Ishikawa (cell line): Measurements from ENCODE around the gene OR1A1.

Experiments used
- CEBPB ChIP-seq: IDR thresholded peaks from 2 replicates; pipeline ENCODE4 v1.6.1; 2012
- CREB1 ChIP-seq: IDR thresholded peaks from 2 replicates; pipeline ENCODE4 v1.6.1; 2012; ENCODE audit warnings: low read depth
- EGR1 ChIP-seq: IDR thresholded peaks from 2 replicates; pipeline ENCODE4 v1.6.1; 2012
- EP300 ChIP-seq: IDR thresholded peaks from 2 replicates; pipeline ENCODE4 v1.6.1; 2012; ENCODE audit warnings: borderline replicate concordance
- FOXM1 ChIP-seq: IDR thresholded peaks from 2 replicates; pipeline ENCODE4 v1.6.1; 2012; ENCODE audit warnings: low read depth, borderline replicate concordance
- NFIC ChIP-seq: IDR thresholded peaks from 2 replicates; pipeline ENCODE4 v1.6.1; 2012
- RAD21 ChIP-seq: IDR thresholded peaks from 2 replicates; pipeline ENCODE4 v1.6.1; 2012; ENCODE audit warnings: low read depth
- TAF1 ChIP-seq: IDR thresholded peaks from 2 replicates; pipeline ENCODE4 v1.6.1; 2012; ENCODE audit warnings: low read depth, mild to moderate bottlenecking
- TCF12 ChIP-seq: IDR thresholded peaks from 2 replicates; pipeline ENCODE4 v1.6.1; 2012; ENCODE audit warnings: low read depth
- TEAD4 ChIP-seq: IDR thresholded peaks from 2 replicates; pipeline ENCODE4 v1.6.1; 2012
- YY1 ChIP-seq: IDR thresholded peaks from 2 replicates; pipeline ENCODE4 v1.6.1; 2012; ENCODE audit warnings: low read depth
- ZBTB7A ChIP-seq: IDR thresholded peaks from 2 replicates; pipeline ENCODE4 v1.6.1; 2012; ENCODE audit warnings: low read depth
- TF ChIP-seq, protein P1 (sequence below): IDR thresholded peaks from 2 replicates; pipeline ENCODE4 v1.6.1; 2012
- TF ChIP-seq, protein P2 (sequence below): IDR thresholded peaks from 2 replicates; pipeline ENCODE4 v1.6.1; 2012
- TF ChIP-seq, protein P3 (sequence below): IDR thresholded peaks from 2 replicates; pipeline ENCODE4 v1.6.1; 2012; ENCODE audit warnings: low read depth, mild to moderate bottlenecking

OR1A1 gene

DNA sequence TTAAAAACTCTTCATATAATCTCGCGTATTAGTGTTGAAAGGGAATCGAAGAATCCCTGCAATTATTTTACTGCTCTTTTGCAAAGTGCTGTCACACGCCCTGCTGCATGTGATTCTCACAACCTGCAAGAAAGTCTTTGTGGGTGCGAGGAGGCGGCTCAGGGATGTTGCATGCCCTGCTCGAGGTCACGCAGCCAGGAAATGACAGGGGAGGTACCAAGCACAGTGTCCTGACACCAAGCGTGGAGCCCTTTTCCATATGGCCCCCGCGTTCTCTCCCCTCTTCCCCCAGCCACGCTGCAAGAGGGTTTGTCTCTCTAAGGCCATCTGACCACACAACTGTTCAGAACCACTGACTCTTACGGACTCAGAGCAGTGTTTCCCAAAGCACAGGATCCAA lies 53.1 kb downstream of the OR1A1 start:
- TF ChIP-seq TCF12 = no peak
- TF ChIP-seq NFIC = no peak
- TF ChIP-seq, protein P1, sequence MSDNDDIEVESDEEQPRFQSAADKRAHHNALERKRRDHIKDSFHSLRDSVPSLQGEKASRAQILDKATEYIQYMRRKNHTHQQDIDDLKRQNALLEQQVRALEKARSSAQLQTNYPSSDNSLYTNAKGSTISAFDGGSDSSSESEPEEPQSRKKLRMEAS = no peak
- TF ChIP-seq FOXM1 = no peak
- TF ChIP-seq TEAD4 = no peak
- TF ChIP-seq RAD21 = no peak
- no peak for TF ChIP-seq CEBPB
- TF ChIP-seq YY1 = no peak
- TF ChIP-seq, protein P2, sequence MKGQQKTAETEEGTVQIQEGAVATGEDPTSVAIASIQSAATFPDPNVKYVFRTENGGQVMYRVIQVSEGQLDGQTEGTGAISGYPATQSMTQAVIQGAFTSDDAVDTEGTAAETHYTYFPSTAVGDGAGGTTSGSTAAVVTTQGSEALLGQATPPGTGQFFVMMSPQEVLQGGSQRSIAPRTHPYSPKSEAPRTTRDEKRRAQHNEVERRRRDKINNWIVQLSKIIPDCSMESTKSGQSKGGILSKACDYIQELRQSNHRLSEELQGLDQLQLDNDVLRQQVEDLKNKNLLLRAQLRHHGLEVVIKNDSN = no peak
- TF ChIP-seq, protein P3, sequence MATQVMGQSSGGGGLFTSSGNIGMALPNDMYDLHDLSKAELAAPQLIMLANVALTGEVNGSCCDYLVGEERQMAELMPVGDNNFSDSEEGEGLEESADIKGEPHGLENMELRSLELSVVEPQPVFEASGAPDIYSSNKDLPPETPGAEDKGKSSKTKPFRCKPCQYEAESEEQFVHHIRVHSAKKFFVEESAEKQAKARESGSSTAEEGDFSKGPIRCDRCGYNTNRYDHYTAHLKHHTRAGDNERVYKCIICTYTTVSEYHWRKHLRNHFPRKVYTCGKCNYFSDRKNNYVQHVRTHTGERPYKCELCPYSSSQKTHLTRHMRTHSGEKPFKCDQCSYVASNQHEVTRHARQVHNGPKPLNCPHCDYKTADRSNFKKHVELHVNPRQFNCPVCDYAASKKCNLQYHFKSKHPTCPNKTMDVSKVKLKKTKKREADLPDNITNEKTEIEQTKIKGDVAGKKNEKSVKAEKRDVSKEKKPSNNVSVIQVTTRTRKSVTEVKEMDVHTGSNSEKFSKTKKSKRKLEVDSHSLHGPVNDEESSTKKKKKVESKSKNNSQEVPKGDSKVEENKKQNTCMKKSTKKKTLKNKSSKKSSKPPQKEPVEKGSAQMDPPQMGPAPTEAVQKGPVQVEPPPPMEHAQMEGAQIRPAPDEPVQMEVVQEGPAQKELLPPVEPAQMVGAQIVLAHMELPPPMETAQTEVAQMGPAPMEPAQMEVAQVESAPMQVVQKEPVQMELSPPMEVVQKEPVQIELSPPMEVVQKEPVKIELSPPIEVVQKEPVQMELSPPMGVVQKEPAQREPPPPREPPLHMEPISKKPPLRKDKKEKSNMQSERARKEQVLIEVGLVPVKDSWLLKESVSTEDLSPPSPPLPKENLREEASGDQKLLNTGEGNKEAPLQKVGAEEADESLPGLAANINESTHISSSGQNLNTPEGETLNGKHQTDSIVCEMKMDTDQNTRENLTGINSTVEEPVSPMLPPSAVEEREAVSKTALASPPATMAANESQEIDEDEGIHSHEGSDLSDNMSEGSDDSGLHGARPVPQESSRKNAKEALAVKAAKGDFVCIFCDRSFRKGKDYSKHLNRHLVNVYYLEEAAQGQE = no peak
- TF ChIP-seq EGR1 = no peak
- TF ChIP-seq CREB1 = no peak
- no peak for TF ChIP-seq EP300
- no peak for TF ChIP-seq TAF1
- no peak for TF ChIP-seq ZBTB7A
